Measurements from ENCODE around the gene SHC2. TPM values are rescaled to one million over a fixed set of nuclear protein-coding genes. Genes with fewer than 3 reads are reported as not detected.

The SHC2 gene
- total and polyA plus RNA-seq, 2 donors (not counting 3 experiments of a cell fraction or from before 2014, with no cell fraction given), result 7.5 to 11.8 TPM

DNA sequence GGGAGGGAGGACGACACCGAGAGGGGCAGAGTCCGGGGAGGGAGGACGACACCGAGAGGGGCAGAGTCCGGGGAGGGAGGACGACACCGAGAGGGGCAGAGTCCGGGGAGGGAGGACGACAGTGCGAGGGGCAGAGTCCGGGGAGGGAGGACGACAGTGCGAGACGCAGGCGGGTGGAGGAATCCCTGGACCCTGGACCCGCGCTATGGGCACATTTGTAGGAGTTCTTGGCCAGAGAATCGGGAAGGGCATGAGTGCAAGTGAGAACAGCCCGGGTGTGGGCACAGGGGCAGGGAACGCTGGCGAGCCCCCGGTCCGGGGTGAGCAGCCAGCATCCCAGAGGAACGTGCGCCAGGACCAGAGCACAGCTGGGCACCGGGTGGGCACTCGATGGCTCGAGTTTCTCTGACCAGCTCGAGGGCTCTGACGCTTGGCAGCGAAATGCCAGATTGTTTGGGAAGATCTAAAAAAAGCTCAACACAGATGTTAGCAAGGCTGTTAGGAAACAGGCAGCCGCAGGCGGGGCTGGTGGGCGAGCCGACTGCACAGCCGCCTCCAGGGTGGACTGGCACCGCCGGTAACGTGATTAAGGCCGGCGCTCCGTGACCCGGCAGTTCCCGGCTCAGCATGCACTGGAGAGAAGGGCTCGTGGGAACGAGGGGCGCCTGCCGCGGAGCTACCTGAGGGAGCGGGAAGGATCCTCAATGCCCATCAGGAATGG, 33.9 kb downstream of the SHC2 start:
- H3K4me3 ChIP-seq (replicated peaks in 1 of 3; ENCODE audit: insufficient read depth in 1 of 3, low read depth in 1 of 3, low read length in 3 of 3), result no peak overlapping the region
- FAIRE-seq, result no peak
- no peaks in the 10 kb centered on the region for H3K9me1 ChIP-seq (replicated peaks; ENCODE audit: control insufficient read depth, extremely low read depth, insufficient read depth, low read length)
- H3K27me3 ChIP-seq (ENCODE audit: control insufficient read depth in 2 of 2, insufficient read depth in 2 of 2, low read length in 2 of 2), result no peaks in the 10 kb centered on the region
- no peaks in the 10 kb centered on the region for H3K79me2 ChIP-seq (ENCODE audit: control insufficient read depth, insufficient read depth, low read length)
- ChIA-PET POLR2A (no interaction called here), CTCF (no interaction called here)
- BruUV-seq (replicated peaks), result no TSS peak
- no peaks in the 10 kb centered on the region for H3K9me3 ChIP-seq (replicated peaks; ENCODE audit: control insufficient read depth, insufficient read depth, low read length)
- H2AFZ ChIP-seq (ENCODE audit: low read depth, low read length), result no peak overlapping the region
- TF ChIP-seq EZH2 (IDR thresholded peaks at IDR 0.05; ENCODE audit: borderline replicate concordance, low read depth, low read length, severe bottlenecking) (no peak), CTCF (IDR thresholded peaks at IDR 0.05; ENCODE audit: extremely low read depth in 1 of 2, insufficient read depth in 1 of 2, low read depth in 1 of 2, low read length in 2 of 2) (no peak), MYC (IDR thresholded peaks at IDR 0.05; ENCODE audit: low read depth, low read length) (no peak), POLR2A (IDR thresholded peaks at IDR 0.05; ENCODE audit: low read depth, low read length) (no peak), GATA2 (IDR thresholded peaks at IDR 0.05; ENCODE audit: insufficient read depth, insufficient read length, low read depth, low read length) (no peak), POLR2AphosphoS5 (IDR thresholded peaks at IDR 0.05; ENCODE audit: insufficient read depth, low read depth, low read length) (no peak), FOS (IDR thresholded peaks at IDR 0.05; ENCODE audit: borderline replicate concordance, insufficient read depth, low read length) (no peak), JUN (IDR thresholded peaks at IDR 0.05; ENCODE audit: borderline replicate concordance, insufficient read depth, insufficient read length, low read depth) (no peak)
- TF ChIP-seq, protein P1, sequence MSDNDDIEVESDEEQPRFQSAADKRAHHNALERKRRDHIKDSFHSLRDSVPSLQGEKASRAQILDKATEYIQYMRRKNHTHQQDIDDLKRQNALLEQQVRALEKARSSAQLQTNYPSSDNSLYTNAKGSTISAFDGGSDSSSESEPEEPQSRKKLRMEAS (IDR thresholded peaks at IDR 0.05; ENCODE audit: insufficient read depth, insufficient read length), result no peak
- H4K20me1 ChIP-seq (replicated peaks; ENCODE audit: control insufficient read depth, extremely low read depth, insufficient read depth, low read length), result no peaks in the 10 kb centered on the region
- intact Hi-C loops (cut with micrococcal nuclease) (no loop called here), dilution Hi-C loops (cut with MboI; ENCODE audit: extremely low pct_ligation_motif_present, low sequenced_read_pairs) (no loop called here)
- H3K36me3 ChIP-seq (ENCODE audit: control insufficient read depth in 2 of 2, extremely low read depth in 1 of 2, insufficient read depth in 2 of 2, low read length in 2 of 2), result no peaks in the 10 kb centered on the region
- no peaks in the 10 kb centered on the region for H3K4me1 ChIP-seq (ENCODE audit: control insufficient read depth, extremely low read depth, insufficient read depth, low read length)
- DNase-seq (ENCODE audit: low read depth, low spot score), result no peak
- no peak overlapping the region for H3K4me2 ChIP-seq (ENCODE audit: insufficient read depth, low read length)
- no peak overlapping the region for H3K27ac ChIP-seq (ENCODE audit: insufficient read depth, low read depth, low read length)
- no peak overlapping the region for H3K9ac ChIP-seq (replicated peaks; ENCODE audit: extremely low read depth, insufficient read depth, low read length)

Data from endothelial cell of umbilical vein (primary cell).